Liver (tissue), 3 donors: Measurements from ENCODE around the gene LIFR.

Source experiments
- EGR1 ChIP-seq, 2 donors: IDR thresholded peaks; 2 replicates each; pipeline ENCODE4 v1.6.1; 2016 to 2018; ENCODE audit warnings: antibody characterized with exemption in 2 of 2, low read depth in 2 of 2
- HNF4A ChIP-seq, 2 donors: conservative IDR thresholded peaks; 2 replicates each; pipeline ENCODE4 v1.6.1; 2016; ENCODE audit warnings: antibody characterized with exemption in 2 of 2, mild to moderate bottlenecking in 2 of 2
- HNF4G ChIP-seq: IDR thresholded peaks from 2 replicates; pipeline ENCODE4 v1.6.1; 2016; ENCODE audit warnings: antibody characterized with exemption
- TAF1 ChIP-seq: conservative IDR thresholded peaks from 2 replicates; pipeline ENCODE4 v1.6.1; 2016; ENCODE audit warnings: antibody characterized with exemption, mild to moderate bottlenecking
- YY1 ChIP-seq: IDR thresholded peaks from 2 replicates; pipeline ENCODE4 v1.6.1; 2016; ENCODE audit warnings: antibody characterized with exemption, mild to moderate bottlenecking
- TF ChIP-seq, protein P1 (sequence below): IDR thresholded peaks from 2 replicates; pipeline ENCODE4 v1.6.1; 2016; ENCODE audit warnings: antibody characterized with exemption
- TF ChIP-seq, protein P2 (sequence below): fragments of 150-350 bp; IDR thresholded peaks from 2 replicates; pipeline ENCODE4 v1.5.1; 2017; ENCODE audit warnings: improper control_type of control experiment, low read depth, low read length; ENCODE audit not compliant: missing input control
- TF ChIP-seq, protein P3 (sequence below): IDR thresholded peaks from 2 replicates; pipeline ENCODE4 v1.6.1; 2016; ENCODE audit warnings: antibody characterized with exemption
- TF ChIP-seq, protein P4 (sequence below): IDR thresholded peaks from 2 replicates; pipeline ENCODE4 v1.6.1; 2016; ENCODE audit warnings: antibody characterized with exemption, mild to moderate bottlenecking
- TF ChIP-seq, protein P5 (sequence below): IDR thresholded peaks from 2 replicates; pipeline ENCODE4 v1.6.1; 2016; ENCODE audit warnings: antibody characterized with exemption
- donor health status: healthy.
- donor health status: healthy.

DNA sequence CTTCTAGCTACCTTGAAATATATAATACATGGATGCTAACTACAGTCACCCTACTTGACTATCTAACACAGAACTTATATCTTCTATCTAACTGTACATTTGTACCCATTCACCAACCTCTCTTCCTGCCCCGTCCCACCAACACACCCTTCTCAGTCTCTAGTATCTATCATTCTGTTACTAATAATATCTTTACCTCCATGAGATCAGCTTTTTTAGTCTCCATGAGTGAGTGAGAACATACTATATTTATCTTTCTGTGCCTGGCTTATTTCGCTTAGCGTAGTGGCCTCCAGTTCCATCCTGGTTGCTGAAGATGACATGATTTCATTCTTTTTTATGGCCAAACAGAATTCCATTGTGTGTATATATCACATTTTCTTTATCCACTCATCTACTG lies 37.0 kb downstream of the LIFR start:
- TF ChIP-seq HNF4A (conservative IDR thresholded peaks at IDR 0.05) (no peak), HNF4G (no peak), TAF1 (no peak), EGR1 (IDR thresholded peaks at IDR 0.05; ENCODE audit: low read depth in 2 of 2) (no peak), YY1 (no peak)
- TF ChIP-seq, protein P1, sequence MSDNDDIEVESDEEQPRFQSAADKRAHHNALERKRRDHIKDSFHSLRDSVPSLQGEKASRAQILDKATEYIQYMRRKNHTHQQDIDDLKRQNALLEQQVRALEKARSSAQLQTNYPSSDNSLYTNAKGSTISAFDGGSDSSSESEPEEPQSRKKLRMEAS = no peak
- TF ChIP-seq, protein P2, sequence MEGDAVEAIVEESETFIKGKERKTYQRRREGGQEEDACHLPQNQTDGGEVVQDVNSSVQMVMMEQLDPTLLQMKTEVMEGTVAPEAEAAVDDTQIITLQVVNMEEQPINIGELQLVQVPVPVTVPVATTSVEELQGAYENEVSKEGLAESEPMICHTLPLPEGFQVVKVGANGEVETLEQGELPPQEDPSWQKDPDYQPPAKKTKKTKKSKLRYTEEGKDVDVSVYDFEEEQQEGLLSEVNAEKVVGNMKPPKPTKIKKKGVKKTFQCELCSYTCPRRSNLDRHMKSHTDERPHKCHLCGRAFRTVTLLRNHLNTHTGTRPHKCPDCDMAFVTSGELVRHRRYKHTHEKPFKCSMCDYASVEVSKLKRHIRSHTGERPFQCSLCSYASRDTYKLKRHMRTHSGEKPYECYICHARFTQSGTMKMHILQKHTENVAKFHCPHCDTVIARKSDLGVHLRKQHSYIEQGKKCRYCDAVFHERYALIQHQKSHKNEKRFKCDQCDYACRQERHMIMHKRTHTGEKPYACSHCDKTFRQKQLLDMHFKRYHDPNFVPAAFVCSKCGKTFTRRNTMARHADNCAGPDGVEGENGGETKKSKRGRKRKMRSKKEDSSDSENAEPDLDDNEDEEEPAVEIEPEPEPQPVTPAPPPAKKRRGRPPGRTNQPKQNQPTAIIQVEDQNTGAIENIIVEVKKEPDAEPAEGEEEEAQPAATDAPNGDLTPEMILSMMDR = no peak
- TF ChIP-seq, protein P3, sequence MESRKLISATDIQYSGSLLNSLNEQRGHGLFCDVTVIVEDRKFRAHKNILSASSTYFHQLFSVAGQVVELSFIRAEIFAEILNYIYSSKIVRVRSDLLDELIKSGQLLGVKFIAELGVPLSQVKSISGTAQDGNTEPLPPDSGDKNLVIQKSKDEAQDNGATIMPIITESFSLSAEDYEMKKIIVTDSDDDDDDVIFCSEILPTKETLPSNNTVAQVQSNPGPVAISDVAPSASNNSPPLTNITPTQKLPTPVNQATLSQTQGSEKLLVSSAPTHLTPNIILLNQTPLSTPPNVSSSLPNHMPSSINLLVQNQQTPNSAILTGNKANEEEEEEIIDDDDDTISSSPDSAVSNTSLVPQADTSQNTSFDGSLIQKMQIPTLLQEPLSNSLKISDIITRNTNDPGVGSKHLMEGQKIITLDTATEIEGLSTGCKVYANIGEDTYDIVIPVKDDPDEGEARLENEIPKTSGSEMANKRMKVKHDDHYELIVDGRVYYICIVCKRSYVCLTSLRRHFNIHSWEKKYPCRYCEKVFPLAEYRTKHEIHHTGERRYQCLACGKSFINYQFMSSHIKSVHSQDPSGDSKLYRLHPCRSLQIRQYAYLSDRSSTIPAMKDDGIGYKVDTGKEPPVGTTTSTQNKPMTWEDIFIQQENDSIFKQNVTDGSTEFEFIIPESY = no peak
- TF ChIP-seq, protein P4, sequence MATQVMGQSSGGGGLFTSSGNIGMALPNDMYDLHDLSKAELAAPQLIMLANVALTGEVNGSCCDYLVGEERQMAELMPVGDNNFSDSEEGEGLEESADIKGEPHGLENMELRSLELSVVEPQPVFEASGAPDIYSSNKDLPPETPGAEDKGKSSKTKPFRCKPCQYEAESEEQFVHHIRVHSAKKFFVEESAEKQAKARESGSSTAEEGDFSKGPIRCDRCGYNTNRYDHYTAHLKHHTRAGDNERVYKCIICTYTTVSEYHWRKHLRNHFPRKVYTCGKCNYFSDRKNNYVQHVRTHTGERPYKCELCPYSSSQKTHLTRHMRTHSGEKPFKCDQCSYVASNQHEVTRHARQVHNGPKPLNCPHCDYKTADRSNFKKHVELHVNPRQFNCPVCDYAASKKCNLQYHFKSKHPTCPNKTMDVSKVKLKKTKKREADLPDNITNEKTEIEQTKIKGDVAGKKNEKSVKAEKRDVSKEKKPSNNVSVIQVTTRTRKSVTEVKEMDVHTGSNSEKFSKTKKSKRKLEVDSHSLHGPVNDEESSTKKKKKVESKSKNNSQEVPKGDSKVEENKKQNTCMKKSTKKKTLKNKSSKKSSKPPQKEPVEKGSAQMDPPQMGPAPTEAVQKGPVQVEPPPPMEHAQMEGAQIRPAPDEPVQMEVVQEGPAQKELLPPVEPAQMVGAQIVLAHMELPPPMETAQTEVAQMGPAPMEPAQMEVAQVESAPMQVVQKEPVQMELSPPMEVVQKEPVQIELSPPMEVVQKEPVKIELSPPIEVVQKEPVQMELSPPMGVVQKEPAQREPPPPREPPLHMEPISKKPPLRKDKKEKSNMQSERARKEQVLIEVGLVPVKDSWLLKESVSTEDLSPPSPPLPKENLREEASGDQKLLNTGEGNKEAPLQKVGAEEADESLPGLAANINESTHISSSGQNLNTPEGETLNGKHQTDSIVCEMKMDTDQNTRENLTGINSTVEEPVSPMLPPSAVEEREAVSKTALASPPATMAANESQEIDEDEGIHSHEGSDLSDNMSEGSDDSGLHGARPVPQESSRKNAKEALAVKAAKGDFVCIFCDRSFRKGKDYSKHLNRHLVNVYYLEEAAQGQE = no peak
- TF ChIP-seq, protein P5, sequence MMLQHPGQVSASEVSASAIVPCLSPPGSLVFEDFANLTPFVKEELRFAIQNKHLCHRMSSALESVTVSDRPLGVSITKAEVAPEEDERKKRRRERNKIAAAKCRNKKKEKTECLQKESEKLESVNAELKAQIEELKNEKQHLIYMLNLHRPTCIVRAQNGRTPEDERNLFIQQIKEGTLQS = no peak
